HS-5 (cell line): ENCODE measurements around the gene PLCB4.
A peak's percentile ranks its signal among the peaks of the same experiment; 100 is the strongest.

ENCODE experiments used
- DNase-seq: peaks from one replicate; pipeline ENCODE4 v3.0.0-alpha.2; 2012; ENCODE audit warnings: low read depth

The PLCB4 gene

DNA sequence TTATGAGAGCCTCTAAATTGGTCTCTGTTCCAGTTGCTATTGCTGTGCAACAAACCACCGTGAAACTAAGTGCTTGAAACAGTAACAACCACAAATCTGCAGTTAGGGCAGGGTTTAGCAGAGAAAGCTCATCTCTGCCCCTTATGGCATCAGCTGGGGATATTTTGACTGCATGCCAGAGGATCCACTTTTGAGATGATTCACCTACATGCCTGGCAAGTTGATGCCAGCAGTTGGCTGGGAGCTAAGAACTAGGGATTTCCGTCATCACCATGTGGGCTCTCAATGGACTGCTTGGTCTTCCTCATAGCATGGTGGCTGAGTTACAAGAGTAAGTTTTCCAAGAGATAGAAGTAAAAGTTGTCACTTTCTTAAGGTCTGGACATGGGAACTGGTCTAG lies 35.1 kb downstream of the PLCB4 start:
- DNase-seq = peak; percentile 40

DNA sequence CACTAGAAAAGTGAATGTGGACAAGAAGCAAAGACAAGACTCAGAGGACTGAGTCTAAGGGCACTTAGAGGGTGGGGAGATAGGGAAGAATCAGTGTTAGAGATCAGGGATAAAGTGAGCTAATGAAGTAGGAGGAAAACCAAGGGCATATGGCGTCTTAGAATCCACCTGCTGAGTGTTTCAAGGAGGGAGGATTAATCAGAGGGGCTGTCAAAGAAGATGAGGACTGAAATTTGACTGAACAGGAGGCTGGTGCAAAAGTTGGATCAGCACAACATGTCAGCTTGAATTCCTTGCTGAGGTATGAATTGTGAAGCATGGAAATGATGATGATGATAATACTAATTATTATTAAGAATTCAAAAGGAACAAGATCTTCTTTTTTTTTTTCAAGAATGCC lies 39.4 kb downstream of the PLCB4 start:
- no peak for DNase-seq

GRCh38 chr20:9109566-9109965 lies 40.7 kb downstream of the PLCB4 start:
- no peak for DNase-seq

DNA sequence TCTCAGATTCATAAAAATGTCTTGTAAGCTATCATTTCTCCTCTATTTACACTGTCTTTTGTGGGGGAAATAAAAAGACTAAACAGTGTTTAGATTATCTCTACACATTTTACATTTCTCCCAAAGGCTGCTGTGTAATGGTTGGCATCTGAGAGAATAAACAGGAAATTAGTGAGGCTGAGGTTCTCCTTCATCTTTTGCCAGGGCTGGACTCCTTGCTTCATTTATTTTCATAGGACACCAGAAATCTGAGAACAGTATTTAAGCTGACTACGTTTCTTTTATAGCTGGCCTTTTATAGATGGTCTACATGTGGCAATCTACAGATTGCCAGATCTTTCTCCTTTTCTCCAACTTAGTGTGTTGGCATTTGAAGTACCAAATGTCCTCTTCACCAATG lies 41.5 kb downstream of the PLCB4 start:
- DNase-seq = no peak

GRCh38 chr20:9110916-9111432 lies 42.1 kb downstream of the PLCB4 start:
- DNase-seq = no peak

GRCh38 chr20:9112541-9113515 lies 43.9 kb downstream of the PLCB4 start:
- DNase-seq = peak; percentile 20

DNA sequence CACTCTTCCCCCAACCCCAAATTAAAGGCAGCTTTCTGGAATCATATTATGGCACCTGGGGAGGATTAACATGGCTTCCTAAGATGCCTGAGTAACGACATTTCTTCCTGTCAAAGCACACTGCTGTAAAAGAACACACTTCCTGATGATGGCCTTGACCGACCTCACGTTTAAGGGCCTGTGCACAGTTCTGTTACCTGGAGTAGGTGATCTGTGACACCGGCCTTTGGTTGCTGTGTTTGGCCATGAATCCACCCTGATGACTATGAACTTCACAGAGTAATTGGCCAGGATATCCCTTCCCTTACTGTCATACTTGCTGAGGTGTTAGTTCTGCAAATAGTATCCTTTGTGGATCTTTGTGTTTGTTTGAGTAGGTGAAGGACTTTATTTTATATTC lies 45.8 kb downstream of the PLCB4 start:
- no peak for DNase-seq

GRCh38 chr20:9117548-9117947 lies 48.7 kb downstream of the PLCB4 start:
- DNase-seq = no peak

- DNase-seq = no peak
Observed at GRCh38 chr20:9119776-9120175, 50.9 kb downstream of the PLCB4 start.

GRCh38 chr20:9121211-9121610 lies 52.3 kb downstream of the PLCB4 start:
- DNase-seq = no peak

GRCh38 chr20:9122571-9122970 lies 53.7 kb downstream of the PLCB4 start:
- no peak for DNase-seq

DNA sequence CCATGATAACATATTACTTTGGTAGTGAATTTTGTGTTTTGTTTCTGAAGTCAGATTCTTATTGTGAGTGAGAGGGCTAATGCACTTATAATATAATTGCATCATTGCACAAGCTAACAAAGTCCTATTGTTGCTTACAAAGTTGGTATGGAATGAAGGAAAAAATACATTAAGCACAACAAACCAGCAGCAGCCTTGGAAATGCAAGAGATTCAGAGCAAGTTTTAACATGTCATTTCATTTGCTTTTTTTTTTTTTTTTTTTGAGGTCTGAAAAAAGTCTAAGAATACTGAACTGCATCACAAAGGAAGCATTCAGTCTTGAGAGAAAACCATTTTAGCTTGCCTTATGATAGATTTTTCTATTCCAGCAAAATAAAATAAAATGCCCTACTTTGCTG lies 57.6 kb downstream of the PLCB4 start:
- DNase-seq = no peak

- no peak for DNase-seq
Observed at GRCh38 chr20:9128568-9128967, 59.7 kb downstream of the PLCB4 start.

DNA sequence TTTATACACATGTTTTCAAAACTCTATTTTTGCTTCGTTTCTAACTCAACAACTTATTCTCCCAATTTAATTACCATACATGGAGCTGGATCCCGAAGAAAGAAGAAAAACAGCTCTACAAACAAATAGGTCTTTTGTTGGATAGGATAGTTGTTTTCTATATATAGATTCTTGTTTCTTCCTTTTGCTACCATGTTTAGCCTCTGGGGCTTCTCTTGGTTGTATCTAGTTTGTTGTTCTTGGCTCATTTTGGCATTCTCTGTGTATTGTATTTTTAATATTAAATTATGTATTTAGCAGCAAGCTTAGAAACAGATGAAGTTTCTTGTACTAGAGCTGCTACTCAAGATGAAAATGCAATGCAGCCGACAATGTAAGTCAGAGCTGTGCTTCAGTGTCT lies 60.9 kb downstream of the PLCB4 start:
- DNase-seq = no peak

DNA sequence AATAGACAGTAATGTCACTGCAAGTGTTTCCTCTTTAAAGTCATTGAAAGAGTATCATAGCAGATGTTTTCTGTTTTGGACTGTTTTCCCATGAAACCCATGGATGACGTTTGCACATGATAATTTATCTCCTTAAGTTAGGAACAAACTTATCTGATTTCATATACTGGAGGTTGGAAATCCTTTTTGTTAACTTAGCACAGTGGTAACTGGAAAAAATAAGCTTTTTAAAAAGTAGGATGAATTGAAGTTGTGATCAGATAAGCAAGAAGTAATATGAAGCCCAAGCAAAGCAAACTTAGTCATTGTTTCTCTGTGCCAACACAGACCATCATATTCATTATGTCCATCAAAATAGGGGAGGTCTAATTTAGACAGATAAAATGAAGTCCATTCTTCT lies 61.6 kb downstream of the PLCB4 start:
- no peak for DNase-seq

DNA sequence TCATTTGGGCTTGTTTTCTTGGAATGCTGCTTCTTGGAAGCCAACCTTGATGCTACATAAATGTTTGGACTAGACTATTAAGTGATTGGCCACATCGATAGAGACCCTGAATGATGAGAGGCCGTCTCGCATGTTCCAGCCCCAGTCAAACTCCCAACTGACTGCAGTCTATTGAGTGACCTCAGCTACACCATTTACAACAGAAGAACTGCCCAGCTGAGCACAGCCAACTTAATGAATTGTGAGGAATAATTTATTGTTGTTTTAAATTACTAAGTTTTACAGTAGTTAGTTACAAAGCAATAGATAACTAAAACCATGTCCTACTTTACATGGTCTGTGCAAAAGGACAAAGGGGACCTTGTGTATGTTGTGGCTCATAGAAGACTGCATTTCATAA lies 63.0 kb downstream of the PLCB4 start:
- no peak for DNase-seq

- no peak for DNase-seq
Observed at GRCh38 chr20:9134346-9134745, 65.5 kb downstream of the PLCB4 start.

GRCh38 chr20:9136114-9136513 lies 67.2 kb downstream of the PLCB4 start:
- DNase-seq = no peak

DNA sequence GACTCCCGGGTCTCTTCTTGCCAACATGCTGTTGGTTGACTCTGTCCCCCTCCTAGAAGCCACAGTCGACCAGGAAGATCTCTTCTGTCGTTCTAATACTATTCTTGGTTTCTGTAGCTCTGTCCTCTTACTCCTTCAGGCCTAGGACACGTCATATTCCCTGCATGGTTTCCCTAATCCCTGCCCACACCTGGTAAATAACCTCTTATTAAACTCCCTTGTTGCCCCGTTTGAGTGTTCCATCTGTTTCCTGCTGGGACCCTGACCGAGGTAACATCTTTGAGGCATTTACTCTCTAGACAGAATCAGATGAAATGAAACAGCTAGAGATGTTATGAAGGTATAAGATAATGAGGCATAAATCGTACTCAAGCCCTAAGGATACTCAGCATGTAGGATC lies 68.1 kb downstream of the PLCB4 start:
- no peak for DNase-seq

- no peak for DNase-seq
Observed at GRCh38 chr20:9139106-9139833, 70.4 kb downstream of the PLCB4 start.

DNA sequence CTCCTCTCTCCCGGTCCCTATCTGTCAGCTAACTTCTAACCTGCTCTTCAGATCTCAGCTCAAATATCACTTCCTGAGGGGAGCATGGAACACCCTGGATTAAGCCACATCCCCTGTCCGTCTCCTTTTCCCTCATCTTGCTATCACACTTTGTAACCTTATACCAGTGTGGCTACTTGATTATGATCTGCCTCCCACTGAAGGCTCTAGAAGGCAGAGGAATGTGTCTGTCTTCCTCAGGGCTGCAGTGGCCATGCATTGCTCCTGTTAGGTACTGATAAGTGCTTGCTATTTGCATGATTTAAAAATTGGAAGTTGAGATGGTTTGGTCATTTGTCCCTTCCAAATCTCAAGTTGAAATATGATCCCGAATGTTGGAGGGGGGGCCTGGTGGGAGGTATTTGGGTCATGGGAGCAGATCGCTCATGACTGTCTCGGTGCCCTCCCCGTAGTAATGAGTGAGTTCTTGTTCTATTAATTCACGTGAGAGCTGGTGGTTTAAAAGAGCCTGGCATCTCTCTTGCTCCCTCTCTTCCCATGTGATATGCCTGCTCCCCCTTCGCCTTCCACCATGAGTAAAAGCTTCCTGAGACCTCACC lies 71.4 kb downstream of the PLCB4 start:
- no peak for DNase-seq

GRCh38 chr20:9141070-9141469 lies 72.2 kb downstream of the PLCB4 start:
- DNase-seq = no peak

GRCh38 chr20:9141921-9142320 lies 73.0 kb downstream of the PLCB4 start:
- no peak for DNase-seq
